Prostate gland (tissue), 2 donors: ENCODE measurements around the gene MEST. TPM values are rescaled to one million over a fixed set of nuclear protein-coding genes. Genes with fewer than 3 reads are reported as not detected.
"Not testable (repeated sequence)": the region's sequence is repeated elsewhere in the genome, so short reads cannot be mapped to it uniquely, and the experiment has no call there.

Experiments used
- DNase-seq: peaks from one replicate; pipeline ENCODE4 v3.0.0-alpha.2; 2019; ENCODE audit warnings: low spot score
- H3K27ac ChIP-seq, 2 donors: fragments of 200-600 bp; sonication (generic); 2 replicates each; pipeline ENCODE4 v1.5.1; 2017 to 2019
- H3K27me3 ChIP-seq: fragments of 200-600 bp; sonication (generic); replicated peaks from 2 replicates; pipeline ENCODE4 v1.5.1; 2019; ENCODE audit not compliant: insufficient read depth
- H3K36me3 ChIP-seq, 2 donors: fragments of 200-600 bp; sonication (generic); 1 replicate in 1 of 2; 2 replicates in 1 of 2; pipeline versions ENCODE4 v1.5.1 to v1.8.1; 2017 to 2019
- H3K4me1 ChIP-seq: fragments of 200-600 bp; sonication (generic); replicated peaks from 2 replicates; pipeline ENCODE4 v1.5.1; 2019
- H3K4me3 ChIP-seq, 2 donors: fragments of 200-600 bp; sonication (generic); 2 replicates each; pipeline ENCODE4 v1.5.1; 2017 to 2019
- H3K9me3 ChIP-seq: fragments of 200-600 bp; sonication (generic); 2 replicates; pipeline ENCODE4 v1.5.1; 2017
- CTCF ChIP-seq, 4 experiments: fragments of 200-600 bp in 2 of 4; fragments of 450-650 bp in 2 of 4; sonication (generic) in 2 of 4; IDR thresholded peaks; 1 replicate in 3 of 4; 2 replicates in 1 of 4; pipeline ENCODE4 v1.5.1; 2016 to 2019; ENCODE audit warnings: antibody characterized with exemption in 4 of 4, mild to moderate bottlenecking in 2 of 4, moderate library complexity in 2 of 4
- POLR2A ChIP-seq: fragments of 450-650 bp; IDR thresholded peaks from one replicate; pipeline ENCODE4 v1.6.1; 2016; ENCODE audit warnings: antibody characterized with exemption, mild to moderate bottlenecking
- POLR2AphosphoS5 ChIP-seq: sonication (generic); formaldehyde crosslinking; IDR thresholded peaks from one replicate; pipeline ENCODE4 v1.6.1; 2017; ENCODE audit warnings: antibody characterized with exemption
- WGBS: methylation state at CpG from one replicate; pipeline ENCODE4 v1.1.5; 2018; 5-methylcytosine and 5-hydroxymethylcytosine counted together
- intact Hi-C: fragments of 100-400 bp; cut with DNase I; formaldehyde crosslinking; loops from one replicate; pipeline ENCODE4 v1.14.2; 2022
- total RNA-seq, 2 donors: library from RNA; depleted of rRNA; stranded (reverse); fragments of >200 nt; gene quantifications; one replicate each; pipeline ENCODE4 v1.1.0, GENCODE V29; 2016

Gene MEST
- total RNA-seq, 2 donors from 2014 or later, result 31.1 to 41.6 TPM

- Histone ChIP-seq H3K27me3 (no peaks in the 10 kb centered on the region), H3K4me1 (no peaks in the 10 kb centered on the region), H3K4me3 (no peak overlapping the region), H3K36me3 (no peaks in the 10 kb centered on the region), H3K9me3 (no peaks in the 10 kb centered on the region), H3K27ac (no peak overlapping the region)
- WGBS, result 93% methylated on average over 5 of the region's 5 CpGs
- TF ChIP-seq CTCF (IDR thresholded peaks at IDR 0.05), result no peak
- TF ChIP-seq POLR2AphosphoS5, result no peak
- no peak for TF ChIP-seq POLR2A
- intact Hi-C loops, result no loop called here
- DNase-seq, result no peak
Measured at GRCh38 chr7:130524628-130525027, 32.7 kb downstream of the MEST start.

- intact Hi-C loops, DNase-seq, H3K4me1 ChIP-seq, H3K36me3 ChIP-seq, H3K9me3 ChIP-seq, H3K27ac ChIP-seq, H3K4me3 ChIP-seq, H3K27me3 ChIP-seq: not testable (repeated sequence)
- 84% methylated on average over 17 of the region's 17 CpGs for WGBS
Measured at GRCh38 chr7:130527752-130528355, 36.0 kb downstream of the MEST start.

- Histone ChIP-seq H3K27ac (no peak overlapping the region), H3K9me3 (no peaks in the 10 kb centered on the region), H3K27me3 (no peaks in the 10 kb centered on the region), H3K36me3 (no peaks in the 10 kb centered on the region), H3K4me3 (no peak overlapping the region), H3K4me1 (no peaks in the 10 kb centered on the region)
- intact Hi-C loops, result no loop called here
- TF ChIP-seq POLR2A, result no peak
- no peak for TF ChIP-seq POLR2AphosphoS5
- no peak for TF ChIP-seq CTCF (IDR thresholded peaks at IDR 0.05)
- 95% methylated on average over 2 of the region's 2 CpGs for WGBS
- DNase-seq, result no peak
Measured at GRCh38 chr7:130529417-130529816, 37.5 kb downstream of the MEST start.

- intact Hi-C loops, H3K36me3 ChIP-seq, DNase-seq, H3K9me3 ChIP-seq, H3K27me3 ChIP-seq, H3K27ac ChIP-seq, H3K4me3 ChIP-seq, H3K4me1 ChIP-seq: not testable (repeated sequence)
- WGBS, result 85% methylated on average over 6 of the region's 6 CpGs
Measured at GRCh38 chr7:130537894-130538293, 46.0 kb downstream of the MEST start.

GRCh38 chr7:130541287-130541686 is 49.4 kb downstream of the MEST start:
- H3K4me1 ChIP-seq, H3K27me3 ChIP-seq, H3K27ac ChIP-seq, H3K36me3 ChIP-seq, H3K9me3 ChIP-seq, intact Hi-C loops, H3K4me3 ChIP-seq, DNase-seq: not testable (repeated sequence)
- 88% methylated on average over 7 of the region's 7 CpGs for WGBS

- H3K4me3 ChIP-seq, H3K9me3 ChIP-seq, H3K27me3 ChIP-seq, H3K4me1 ChIP-seq, intact Hi-C loops, H3K36me3 ChIP-seq, DNase-seq, H3K27ac ChIP-seq: not testable (repeated sequence)
- WGBS, result 87% methylated on average over 4 of the region's 4 CpGs
Measured at GRCh38 chr7:130542297-130542696, 50.4 kb downstream of the MEST start.

GRCh38 chr7:130543487-130544010 is 51.7 kb downstream of the MEST start:
- intact Hi-C loops, result no loop called here
- no peak for TF ChIP-seq CTCF (IDR thresholded peaks at IDR 0.05)
- no peak for TF ChIP-seq POLR2A
- no peak for TF ChIP-seq POLR2AphosphoS5
- Histone ChIP-seq H3K27me3 (no peaks in the 10 kb centered on the region), H3K9me3 (no peaks in the 10 kb centered on the region), H3K36me3 (no peaks in the 10 kb centered on the region), H3K27ac (no peak overlapping the region), H3K4me1 (no peaks in the 10 kb centered on the region), H3K4me3 (no peak overlapping the region)
- WGBS, result 91% methylated on average over 2 of the region's 2 CpGs
- DNase-seq, result no peak
